ENCODE data around the gene CNDP2.
"Not testable (repeated sequence)": the region's sequence is repeated elsewhere in the genome, so short reads cannot be mapped to it uniquely, and the experiment has no call there.

The CNDP2 gene

DNA sequence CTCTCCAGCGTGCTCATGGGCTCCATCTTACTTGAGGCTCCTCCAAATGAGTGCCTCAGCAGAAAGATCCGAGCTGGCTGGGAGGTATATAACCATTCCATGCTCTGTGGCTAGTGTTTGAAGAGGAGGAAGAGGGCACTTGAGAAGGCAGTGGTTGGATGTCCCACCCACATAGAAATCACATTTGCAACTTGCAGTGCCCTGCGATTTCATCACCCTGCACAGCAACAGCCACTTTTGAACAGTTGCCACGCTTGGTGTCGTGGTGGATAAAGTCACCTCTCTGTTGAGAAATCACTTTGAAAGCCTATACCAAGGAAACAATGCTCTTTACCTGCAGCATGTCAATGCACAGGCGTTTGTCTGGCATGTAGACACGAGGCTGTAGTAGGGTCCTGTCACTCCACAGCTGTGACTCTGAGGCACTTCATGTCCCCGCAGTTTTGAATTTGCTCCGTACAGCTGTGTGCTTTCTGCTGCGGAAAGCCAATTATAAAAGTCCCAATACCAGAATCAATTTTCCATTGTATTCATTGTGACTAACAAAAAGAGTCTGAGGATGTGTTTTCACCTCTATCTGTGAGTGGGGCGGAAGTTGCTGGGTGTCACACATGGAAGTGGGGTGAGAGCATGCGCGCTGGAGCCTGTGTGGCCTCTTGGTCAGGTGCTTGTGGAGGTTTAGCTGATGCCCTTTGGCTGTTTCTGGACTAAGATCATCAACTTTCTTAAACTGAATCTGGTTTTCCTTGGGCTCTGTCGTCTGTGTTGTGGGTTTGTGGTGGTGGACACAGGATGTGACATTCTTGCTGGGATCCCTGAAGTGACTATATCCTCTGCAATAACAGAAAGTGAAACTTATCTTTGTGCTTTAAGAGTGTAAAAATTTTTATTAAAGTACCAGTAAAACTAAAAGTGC, 2.8 kb downstream of the CNDP2 start:
- no peak for ATAC-seq
- no peak for TF ChIP-seq CSDC2 (CRISPR knock-in tag; IDR thresholded peaks at IDR 0.05)

DNA sequence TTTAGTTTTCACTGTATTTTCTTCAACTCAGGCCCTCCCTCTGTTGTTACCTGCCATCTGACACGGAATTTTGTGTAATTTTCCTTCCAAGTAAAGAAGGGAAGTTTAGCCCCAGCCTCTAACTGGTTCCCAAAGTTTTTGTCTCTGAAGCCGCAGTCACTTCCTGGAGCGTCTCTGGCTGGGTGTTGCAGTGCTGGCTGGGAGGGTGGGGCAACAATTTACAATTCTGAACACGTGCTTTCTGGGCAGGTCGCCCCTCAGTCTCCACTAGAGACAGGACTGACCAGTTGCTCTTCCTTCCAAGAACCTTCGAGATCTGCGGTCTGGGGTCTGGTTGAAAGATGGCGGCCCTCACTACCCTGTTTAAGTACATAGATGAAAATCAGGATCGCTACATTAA, 3.5 kb downstream of the CNDP2 start:
- TF ChIP-seq ISL1 (CRISPR knock-in tag; IDR thresholded peaks at IDR 0.05) (no peak), SNAI2 (CRISPR knock-in tag; IDR thresholded peaks at IDR 0.05) (no peak), ZFP30 (CRISPR knock-in tag; IDR thresholded peaks at IDR 0.05) (no peak), ZNF70 (CRISPR knock-in tag; IDR thresholded peaks at IDR 0.05) (no peak), BACH2 (CRISPR knock-in tag; IDR thresholded peaks at IDR 0.05; ENCODE audit: borderline replicate concordance) (no peak), OSR1 (CRISPR knock-in tag; IDR thresholded peaks at IDR 0.05) (no peak), RARB (CRISPR knock-in tag; IDR thresholded peaks at IDR 0.05) (no peak), ZFP3 (CRISPR knock-in tag; IDR thresholded peaks at IDR 0.05) (no peak), ZNF8 (CRISPR knock-in tag; IDR thresholded peaks at IDR 0.05) (no peak), ARNTL (CRISPR knock-in tag; IDR thresholded peaks at IDR 0.05; ENCODE audit: borderline replicate concordance, low read depth) (no peak), TCF4 (CRISPR knock-in tag; IDR thresholded peaks at IDR 0.05; ENCODE audit: borderline replicate concordance) (no peak), ZC3H10 (CRISPR knock-in tag; IDR thresholded peaks at IDR 0.05) (no peak), PPARA (CRISPR knock-in tag; IDR thresholded peaks at IDR 0.05; ENCODE audit: borderline replicate concordance) (no peak), GLIS3 (CRISPR knock-in tag; IDR thresholded peaks at IDR 0.05) (no peak)
- TF ChIP-seq, protein P1, sequence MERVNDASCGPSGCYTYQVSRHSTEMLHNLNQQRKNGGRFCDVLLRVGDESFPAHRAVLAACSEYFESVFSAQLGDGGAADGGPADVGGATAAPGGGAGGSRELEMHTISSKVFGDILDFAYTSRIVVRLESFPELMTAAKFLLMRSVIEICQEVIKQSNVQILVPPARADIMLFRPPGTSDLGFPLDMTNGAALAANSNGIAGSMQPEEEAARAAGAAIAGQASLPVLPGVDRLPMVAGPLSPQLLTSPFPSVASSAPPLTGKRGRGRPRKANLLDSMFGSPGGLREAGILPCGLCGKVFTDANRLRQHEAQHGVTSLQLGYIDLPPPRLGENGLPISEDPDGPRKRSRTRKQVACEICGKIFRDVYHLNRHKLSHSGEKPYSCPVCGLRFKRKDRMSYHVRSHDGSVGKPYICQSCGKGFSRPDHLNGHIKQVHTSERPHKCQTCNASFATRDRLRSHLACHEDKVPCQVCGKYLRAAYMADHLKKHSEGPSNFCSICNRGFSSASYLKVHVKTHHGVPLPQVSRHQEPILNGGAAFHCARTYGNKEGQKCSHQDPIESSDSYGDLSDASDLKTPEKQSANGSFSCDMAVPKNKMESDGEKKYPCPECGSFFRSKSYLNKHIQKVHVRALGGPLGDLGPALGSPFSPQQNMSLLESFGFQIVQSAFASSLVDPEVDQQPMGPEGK (CRISPR knock-in tag; IDR thresholded peaks at IDR 0.05; ENCODE audit: borderline replicate concordance), result no peak
- TF ChIP-seq, protein P2, sequence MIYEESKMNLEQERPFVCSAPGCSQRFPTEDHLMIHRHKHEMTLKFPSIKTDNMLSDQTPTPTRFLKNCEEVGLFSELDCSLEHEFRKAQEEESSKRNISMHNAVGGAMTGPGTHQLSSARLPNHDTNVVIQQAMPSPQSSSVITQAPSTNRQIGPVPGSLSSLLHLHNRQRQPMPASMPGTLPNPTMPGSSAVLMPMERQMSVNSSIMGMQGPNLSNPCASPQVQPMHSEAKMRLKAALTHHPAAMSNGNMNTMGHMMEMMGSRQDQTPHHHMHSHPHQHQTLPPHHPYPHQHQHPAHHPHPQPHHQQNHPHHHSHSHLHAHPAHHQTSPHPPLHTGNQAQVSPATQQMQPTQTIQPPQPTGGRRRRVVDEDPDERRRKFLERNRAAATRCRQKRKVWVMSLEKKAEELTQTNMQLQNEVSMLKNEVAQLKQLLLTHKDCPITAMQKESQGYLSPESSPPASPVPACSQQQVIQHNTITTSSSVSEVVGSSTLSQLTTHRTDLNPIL (CRISPR knock-in tag; IDR thresholded peaks at IDR 0.05; ENCODE audit: low read depth), result no peak
- no peak for ATAC-seq

DNA sequence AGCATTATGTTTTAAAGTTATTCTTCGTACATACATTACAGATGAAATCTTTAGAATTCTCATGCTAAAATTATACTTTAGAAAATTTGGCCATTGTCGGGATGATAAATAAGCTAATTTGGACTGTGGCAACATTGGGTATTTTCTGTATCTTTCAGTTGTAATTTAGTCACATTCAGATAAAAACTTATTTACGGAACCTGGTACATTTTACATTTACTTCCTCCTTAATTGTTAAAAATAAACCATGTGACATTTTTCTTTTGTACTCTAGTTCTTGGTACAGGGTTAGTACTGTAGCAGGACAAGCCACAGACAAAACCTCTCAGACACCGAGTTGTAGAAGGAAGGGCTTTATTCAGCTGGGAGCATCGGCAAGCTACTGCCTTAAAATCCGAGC, 4.2 kb downstream of the CNDP2 start:
- no peak for ATAC-seq
- TF ChIP-seq GLIS3 (CRISPR knock-in tag; IDR thresholded peaks at IDR 0.05), result no peak
- TF ChIP-seq ZFP30 (CRISPR knock-in tag; IDR thresholded peaks at IDR 0.05), result no peak
- TF ChIP-seq, protein P3, sequence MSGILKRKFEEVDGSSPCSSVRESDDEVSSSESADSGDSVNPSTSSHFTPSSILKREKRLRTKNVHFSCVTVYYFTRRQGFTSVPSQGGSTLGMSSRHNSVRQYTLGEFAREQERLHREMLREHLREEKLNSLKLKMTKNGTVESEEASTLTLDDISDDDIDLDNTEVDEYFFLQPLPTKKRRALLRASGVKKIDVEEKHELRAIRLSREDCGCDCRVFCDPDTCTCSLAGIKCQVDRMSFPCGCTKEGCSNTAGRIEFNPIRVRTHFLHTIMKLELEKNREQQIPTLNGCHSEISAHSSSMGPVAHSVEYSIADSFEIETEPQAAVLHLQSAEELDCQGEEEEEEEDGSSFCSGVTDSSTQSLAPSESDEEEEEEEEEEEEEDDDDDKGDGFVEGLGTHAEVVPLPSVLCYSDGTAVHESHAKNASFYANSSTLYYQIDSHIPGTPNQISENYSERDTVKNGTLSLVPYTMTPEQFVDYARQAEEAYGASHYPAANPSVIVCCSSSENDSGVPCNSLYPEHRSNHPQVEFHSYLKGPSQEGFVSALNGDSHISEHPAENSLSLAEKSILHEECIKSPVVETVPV (CRISPR knock-in tag; IDR thresholded peaks at IDR 0.05), result no peak
- no peak for TF ChIP-seq ISL1 (CRISPR knock-in tag; IDR thresholded peaks at IDR 0.05)
- no peak for TF ChIP-seq PPARA (CRISPR knock-in tag; IDR thresholded peaks at IDR 0.05; ENCODE audit: borderline replicate concordance)
- TF ChIP-seq ZNF565 (CRISPR knock-in tag; conservative IDR thresholded peaks at IDR 0.05; ENCODE audit: low read depth), result no peak
- TF ChIP-seq SNAI2 (CRISPR knock-in tag; IDR thresholded peaks at IDR 0.05), result no peak
- TF ChIP-seq CSDC2 (CRISPR knock-in tag; IDR thresholded peaks at IDR 0.05), result no peak
- TF ChIP-seq TCF4 (CRISPR knock-in tag; IDR thresholded peaks at IDR 0.05; ENCODE audit: borderline replicate concordance), result no peak
- TF ChIP-seq, protein P4, sequence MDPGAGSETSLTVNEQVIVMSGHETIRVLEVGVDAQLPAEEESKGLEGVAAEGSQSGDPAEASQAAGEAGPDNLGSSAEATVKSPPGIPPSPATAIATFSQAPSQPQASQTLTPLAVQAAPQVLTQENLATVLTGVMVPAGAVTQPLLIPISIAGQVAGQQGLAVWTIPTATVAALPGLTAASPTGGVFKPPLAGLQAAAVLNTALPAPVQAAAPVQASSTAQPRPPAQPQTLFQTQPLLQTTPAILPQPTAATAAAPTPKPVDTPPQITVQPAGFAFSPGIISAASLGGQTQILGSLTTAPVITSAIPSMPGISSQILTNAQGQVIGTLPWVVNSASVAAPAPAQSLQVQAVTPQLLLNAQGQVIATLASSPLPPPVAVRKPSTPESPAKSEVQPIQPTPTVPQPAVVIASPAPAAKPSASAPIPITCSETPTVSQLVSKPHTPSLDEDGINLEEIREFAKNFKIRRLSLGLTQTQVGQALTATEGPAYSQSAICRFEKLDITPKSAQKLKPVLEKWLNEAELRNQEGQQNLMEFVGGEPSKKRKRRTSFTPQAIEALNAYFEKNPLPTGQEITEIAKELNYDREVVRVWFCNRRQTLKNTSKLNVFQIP (CRISPR knock-in tag; IDR thresholded peaks at IDR 0.05; ENCODE audit: borderline replicate concordance, low read depth), result no peak
- TF ChIP-seq RARB (CRISPR knock-in tag; IDR thresholded peaks at IDR 0.05), result no peak
- TF ChIP-seq ZNF8 (CRISPR knock-in tag; IDR thresholded peaks at IDR 0.05), result no peak
- TF ChIP-seq, protein P1 (CRISPR knock-in tag; IDR thresholded peaks at IDR 0.05; ENCODE audit: borderline replicate concordance), result no peak

DNA sequence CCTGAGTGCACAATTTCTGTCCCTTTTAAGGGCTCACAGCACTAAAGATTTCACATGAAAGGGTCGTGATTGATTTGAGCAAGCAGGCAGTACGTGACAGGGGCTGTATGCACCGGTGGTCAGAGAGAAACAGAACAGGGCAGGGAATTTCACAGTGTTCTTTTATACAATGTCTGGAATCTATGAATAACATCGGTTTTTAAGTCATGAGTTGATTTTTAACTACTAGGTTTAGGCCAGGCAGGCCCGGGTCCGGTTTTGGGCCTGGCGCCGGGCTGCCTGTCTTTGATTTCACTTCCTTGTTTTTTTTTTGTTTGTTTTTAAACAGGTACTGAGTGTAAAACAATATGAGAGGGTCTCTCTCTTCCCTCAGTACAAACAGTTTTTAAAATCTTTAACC, 4.6 kb downstream of the CNDP2 start:
- ATAC-seq, result not testable (repeated sequence)

All from SK-N-SH treated with all-trans-retinoic acid at 6 μM for 48 hours (cell line).